ENCODE data around the gene PDE6C. TPM values are rescaled to one million over a fixed set of nuclear protein-coding genes. Genes with fewer than 3 reads are reported as not detected.

The PDE6C gene
- total RNA-seq, 1 experiment from 2014 or later, result not detected

DNA sequence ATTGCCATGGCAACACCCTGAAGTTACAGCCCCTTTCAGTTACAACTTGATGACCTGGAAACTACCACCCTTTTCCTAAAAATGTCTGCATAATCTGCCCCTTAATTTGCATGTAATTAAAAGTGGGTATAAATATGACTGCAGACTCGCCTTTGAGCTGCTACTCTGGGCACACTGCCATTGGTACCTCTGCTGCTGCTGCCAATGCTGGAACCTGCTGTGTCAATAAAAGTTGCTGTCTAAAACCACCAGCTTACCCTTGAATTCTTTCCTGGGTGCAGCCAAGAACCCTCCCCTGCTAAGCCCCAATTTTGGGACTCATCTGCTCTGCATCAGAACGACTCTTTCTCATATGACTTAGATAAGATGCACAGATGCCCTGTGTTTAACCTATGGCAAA is 100.3 kb downstream of the PDE6C start:
- Mint-ChIP-seq H3K9me3 (peaks cover 8% of the 10 kb centered on the region), H3K36me3 (no peaks in the 10 kb centered on the region), H3K27me3 (ENCODE audit: low read depth) (peaks cover 5% of the 10 kb centered on the region), H3K27ac (no peak overlapping the region), H3K4me1 (no peaks in the 10 kb centered on the region), H3K4me3 (no peak overlapping the region)
- POLR2A ChIA-PET, result no interaction called here
- ATAC-seq (no peak), DNase-seq (ENCODE audit: low spot score) (no peak)
- TF ChIP-seq ETV6 (CRISPR knock-in tag; IDR thresholded peaks at IDR 0.05) (no peak), NFE2L1 (CRISPR knock-in tag; IDR thresholded peaks at IDR 0.05) (no peak)
- TF ChIP-seq, protein P1, sequence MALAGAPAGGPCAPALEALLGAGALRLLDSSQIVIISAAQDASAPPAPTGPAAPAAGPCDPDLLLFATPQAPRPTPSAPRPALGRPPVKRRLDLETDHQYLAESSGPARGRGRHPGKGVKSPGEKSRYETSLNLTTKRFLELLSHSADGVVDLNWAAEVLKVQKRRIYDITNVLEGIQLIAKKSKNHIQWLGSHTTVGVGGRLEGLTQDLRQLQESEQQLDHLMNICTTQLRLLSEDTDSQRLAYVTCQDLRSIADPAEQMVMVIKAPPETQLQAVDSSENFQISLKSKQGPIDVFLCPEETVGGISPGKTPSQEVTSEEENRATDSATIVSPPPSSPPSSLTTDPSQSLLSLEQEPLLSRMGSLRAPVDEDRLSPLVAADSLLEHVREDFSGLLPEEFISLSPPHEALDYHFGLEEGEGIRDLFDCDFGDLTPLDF (CRISPR knock-in tag; IDR thresholded peaks at IDR 0.05), result no peak
- CTCF ChIA-PET, result interaction anchor here (1.3 to 1.5 kb wide), 2 partner anchors 10 to 104 kb away, joined by 3 to 4 read pairs; no protein-coding TSS in a partner anchor

DNA sequence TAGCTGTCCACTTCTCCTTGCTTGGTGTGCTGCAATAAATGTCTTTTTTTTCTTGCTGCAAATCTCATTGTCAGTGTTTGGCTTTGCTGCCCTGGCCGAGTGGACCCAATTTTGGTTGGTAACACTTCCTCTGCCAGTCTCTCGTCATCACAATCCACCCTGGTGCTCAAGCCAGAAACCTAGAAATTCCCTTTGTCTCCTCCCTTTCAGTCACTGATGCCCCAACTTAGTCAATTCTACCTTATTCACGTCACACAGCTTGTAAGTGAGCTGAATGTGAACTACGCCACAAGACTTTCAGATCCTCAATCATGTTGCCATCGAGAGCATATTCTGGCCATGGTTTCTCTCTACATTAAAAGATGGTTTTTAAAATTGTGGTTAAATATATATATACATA is 103.0 kb downstream of the PDE6C start:
- H3K4me1 Mint-ChIP-seq, result peaks cover 14% of the 10 kb centered on the region
- ATAC-seq (no peak), DNase-seq (ENCODE audit: low spot score) (no peak)
- H3K9me3 Mint-ChIP-seq, result peaks cover 8% of the 10 kb centered on the region
- CTCF ChIA-PET, result interaction anchor here (1.6 kb wide), 1 partner anchor 30 kb away, joined by 4 read pairs; no protein-coding TSS in a partner anchor
- H3K27ac Mint-ChIP-seq, result no peak overlapping the region
- no peak overlapping the region for H3K4me3 Mint-ChIP-seq
- POLR2A ChIA-PET, result no interaction called here
- peaks cover 3% of the 10 kb centered on the region; the same call in 1 of the 2 replicates for H3K27me3 Mint-ChIP-seq (ENCODE audit: low read depth)
- TF ChIP-seq, protein P2, sequence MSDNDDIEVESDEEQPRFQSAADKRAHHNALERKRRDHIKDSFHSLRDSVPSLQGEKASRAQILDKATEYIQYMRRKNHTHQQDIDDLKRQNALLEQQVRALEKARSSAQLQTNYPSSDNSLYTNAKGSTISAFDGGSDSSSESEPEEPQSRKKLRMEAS (CRISPR knock-in tag; IDR thresholded peaks at IDR 0.05), result no peak
- TF ChIP-seq NFE2L1 (CRISPR knock-in tag; IDR thresholded peaks at IDR 0.05) (no peak), GTF2I (CRISPR knock-in tag; conservative IDR thresholded peaks at IDR 0.05) (no peak), CBFB (CRISPR knock-in tag; IDR thresholded peaks at IDR 0.05; ENCODE audit: low read depth) (no peak), ZNF263 (CRISPR knock-in tag; IDR thresholded peaks at IDR 0.05; ENCODE audit: low read depth) (no peak), NFYB (CRISPR knock-in tag; conservative IDR thresholded peaks at IDR 0.05; ENCODE audit: low read depth) (no peak), EMX1 (CRISPR knock-in tag; IDR thresholded peaks at IDR 0.05) (no peak), HMGA2 (CRISPR knock-in tag; IDR thresholded peaks at IDR 0.05) (no peak)
- TF ChIP-seq, protein P3, sequence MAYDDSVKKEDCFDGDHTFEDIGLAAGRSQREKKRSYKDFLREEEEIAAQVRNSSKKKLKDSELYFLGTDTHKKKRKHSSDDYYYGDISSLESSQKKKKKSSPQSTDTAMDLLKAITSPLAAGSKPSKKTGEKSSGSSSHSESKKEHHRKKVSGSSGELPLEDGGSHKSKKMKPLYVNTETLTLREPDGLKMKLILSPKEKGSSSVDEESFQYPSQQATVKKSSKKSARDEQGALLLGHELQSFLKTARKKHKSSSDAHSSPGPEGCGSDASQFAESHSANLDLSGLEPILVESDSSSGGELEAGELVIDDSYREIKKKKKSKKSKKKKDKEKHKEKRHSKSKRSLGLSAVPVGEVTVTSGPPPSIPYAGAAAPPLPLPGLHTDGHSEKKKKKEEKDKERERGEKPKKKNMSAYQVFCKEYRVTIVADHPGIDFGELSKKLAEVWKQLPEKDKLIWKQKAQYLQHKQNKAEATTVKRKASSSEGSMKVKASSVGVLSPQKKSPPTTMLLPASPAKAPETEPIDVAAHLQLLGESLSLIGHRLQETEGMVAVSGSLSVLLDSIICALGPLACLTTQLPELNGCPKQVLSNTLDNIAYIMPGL (CRISPR knock-in tag; IDR thresholded peaks at IDR 0.05), result no peak
- TF ChIP-seq, protein P4, sequence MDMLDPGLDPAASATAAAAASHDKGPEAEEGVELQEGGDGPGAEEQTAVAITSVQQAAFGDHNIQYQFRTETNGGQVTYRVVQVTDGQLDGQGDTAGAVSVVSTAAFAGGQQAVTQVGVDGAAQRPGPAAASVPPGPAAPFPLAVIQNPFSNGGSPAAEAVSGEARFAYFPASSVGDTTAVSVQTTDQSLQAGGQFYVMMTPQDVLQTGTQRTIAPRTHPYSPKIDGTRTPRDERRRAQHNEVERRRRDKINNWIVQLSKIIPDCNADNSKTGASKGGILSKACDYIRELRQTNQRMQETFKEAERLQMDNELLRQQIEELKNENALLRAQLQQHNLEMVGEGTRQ (CRISPR knock-in tag; IDR thresholded peaks at IDR 0.05), result no peak
- TF ChIP-seq, protein P5, sequence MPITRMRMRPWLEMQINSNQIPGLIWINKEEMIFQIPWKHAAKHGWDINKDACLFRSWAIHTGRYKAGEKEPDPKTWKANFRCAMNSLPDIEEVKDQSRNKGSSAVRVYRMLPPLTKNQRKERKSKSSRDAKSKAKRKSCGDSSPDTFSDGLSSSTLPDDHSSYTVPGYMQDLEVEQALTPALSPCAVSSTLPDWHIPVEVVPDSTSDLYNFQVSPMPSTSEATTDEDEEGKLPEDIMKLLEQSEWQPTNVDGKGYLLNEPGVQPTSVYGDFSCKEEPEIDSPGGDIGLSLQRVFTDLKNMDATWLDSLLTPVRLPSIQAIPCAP (CRISPR knock-in tag; IDR thresholded peaks at IDR 0.05), result no peak
- TF ChIP-seq, protein P6, sequence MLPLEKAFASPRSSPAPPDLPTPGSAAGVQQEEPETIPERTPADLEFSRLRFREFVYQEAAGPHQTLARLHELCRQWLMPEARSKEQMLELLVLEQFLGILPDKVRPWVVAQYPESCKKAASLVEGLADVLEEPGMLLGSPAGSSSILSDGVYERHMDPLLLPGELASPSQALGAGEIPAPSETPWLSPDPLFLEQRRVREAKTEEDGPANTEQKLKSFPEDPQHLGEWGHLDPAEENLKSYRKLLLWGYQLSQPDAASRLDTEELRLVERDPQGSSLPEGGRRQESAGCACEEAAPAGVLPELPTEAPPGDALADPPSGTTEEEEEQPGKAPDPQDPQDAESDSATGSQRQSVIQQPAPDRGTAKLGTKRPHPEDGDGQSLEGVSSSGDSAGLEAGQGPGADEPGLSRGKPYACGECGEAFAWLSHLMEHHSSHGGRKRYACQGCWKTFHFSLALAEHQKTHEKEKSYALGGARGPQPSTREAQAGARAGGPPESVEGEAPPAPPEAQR (CRISPR knock-in tag; IDR thresholded peaks at IDR 0.05), result no peak
- TF ChIP-seq, protein P7, sequence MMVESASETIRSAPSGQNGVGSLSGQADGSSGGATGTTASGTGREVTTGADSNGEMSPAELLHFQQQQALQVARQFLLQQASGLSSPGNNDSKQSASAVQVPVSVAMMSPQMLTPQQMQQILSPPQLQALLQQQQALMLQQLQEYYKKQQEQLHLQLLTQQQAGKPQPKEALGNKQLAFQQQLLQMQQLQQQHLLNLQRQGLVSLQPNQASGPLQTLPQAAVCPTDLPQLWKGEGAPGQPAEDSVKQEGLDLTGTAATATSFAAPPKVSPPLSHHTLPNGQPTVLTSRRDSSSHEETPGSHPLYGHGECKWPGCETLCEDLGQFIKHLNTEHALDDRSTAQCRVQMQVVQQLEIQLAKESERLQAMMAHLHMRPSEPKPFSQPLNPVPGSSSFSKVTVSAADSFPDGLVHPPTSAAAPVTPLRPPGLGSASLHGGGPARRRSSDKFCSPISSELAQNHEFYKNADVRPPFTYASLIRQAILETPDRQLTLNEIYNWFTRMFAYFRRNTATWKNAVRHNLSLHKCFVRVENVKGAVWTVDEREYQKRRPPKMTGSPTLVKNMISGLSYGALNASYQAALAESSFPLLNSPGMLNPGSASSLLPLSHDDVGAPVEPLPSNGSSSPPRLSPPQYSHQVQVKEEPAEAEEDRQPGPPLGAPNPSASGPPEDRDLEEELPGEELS (CRISPR knock-in tag; IDR thresholded peaks at IDR 0.05), result no peak
- TF ChIP-seq, protein P8, sequence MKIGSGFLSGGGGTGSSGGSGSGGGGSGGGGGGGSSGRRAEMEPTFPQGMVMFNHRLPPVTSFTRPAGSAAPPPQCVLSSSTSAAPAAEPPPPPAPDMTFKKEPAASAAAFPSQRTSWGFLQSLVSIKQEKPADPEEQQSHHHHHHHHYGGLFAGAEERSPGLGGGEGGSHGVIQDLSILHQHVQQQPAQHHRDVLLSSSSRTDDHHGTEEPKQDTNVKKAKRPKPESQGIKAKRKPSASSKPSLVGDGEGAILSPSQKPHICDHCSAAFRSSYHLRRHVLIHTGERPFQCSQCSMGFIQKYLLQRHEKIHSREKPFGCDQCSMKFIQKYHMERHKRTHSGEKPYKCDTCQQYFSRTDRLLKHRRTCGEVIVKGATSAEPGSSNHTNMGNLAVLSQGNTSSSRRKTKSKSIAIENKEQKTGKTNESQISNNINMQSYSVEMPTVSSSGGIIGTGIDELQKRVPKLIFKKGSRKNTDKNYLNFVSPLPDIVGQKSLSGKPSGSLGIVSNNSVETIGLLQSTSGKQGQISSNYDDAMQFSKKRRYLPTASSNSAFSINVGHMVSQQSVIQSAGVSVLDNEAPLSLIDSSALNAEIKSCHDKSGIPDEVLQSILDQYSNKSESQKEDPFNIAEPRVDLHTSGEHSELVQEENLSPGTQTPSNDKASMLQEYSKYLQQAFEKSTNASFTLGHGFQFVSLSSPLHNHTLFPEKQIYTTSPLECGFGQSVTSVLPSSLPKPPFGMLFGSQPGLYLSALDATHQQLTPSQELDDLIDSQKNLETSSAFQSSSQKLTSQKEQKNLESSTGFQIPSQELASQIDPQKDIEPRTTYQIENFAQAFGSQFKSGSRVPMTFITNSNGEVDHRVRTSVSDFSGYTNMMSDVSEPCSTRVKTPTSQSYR (CRISPR knock-in tag; IDR thresholded peaks at IDR 0.05), result no peak
- TF ChIP-seq, protein P9, sequence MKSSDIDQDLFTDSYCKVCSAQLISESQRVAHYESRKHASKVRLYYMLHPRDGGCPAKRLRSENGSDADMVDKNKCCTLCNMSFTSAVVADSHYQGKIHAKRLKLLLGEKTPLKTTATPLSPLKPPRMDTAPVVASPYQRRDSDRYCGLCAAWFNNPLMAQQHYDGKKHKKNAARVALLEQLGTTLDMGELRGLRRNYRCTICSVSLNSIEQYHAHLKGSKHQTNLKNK (CRISPR knock-in tag; IDR thresholded peaks at IDR 0.05), result no peak
- TF ChIP-seq, protein P10, sequence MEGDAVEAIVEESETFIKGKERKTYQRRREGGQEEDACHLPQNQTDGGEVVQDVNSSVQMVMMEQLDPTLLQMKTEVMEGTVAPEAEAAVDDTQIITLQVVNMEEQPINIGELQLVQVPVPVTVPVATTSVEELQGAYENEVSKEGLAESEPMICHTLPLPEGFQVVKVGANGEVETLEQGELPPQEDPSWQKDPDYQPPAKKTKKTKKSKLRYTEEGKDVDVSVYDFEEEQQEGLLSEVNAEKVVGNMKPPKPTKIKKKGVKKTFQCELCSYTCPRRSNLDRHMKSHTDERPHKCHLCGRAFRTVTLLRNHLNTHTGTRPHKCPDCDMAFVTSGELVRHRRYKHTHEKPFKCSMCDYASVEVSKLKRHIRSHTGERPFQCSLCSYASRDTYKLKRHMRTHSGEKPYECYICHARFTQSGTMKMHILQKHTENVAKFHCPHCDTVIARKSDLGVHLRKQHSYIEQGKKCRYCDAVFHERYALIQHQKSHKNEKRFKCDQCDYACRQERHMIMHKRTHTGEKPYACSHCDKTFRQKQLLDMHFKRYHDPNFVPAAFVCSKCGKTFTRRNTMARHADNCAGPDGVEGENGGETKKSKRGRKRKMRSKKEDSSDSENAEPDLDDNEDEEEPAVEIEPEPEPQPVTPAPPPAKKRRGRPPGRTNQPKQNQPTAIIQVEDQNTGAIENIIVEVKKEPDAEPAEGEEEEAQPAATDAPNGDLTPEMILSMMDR (IDR thresholded peaks at IDR 0.05), result no peak
- TF ChIP-seq, protein P11, sequence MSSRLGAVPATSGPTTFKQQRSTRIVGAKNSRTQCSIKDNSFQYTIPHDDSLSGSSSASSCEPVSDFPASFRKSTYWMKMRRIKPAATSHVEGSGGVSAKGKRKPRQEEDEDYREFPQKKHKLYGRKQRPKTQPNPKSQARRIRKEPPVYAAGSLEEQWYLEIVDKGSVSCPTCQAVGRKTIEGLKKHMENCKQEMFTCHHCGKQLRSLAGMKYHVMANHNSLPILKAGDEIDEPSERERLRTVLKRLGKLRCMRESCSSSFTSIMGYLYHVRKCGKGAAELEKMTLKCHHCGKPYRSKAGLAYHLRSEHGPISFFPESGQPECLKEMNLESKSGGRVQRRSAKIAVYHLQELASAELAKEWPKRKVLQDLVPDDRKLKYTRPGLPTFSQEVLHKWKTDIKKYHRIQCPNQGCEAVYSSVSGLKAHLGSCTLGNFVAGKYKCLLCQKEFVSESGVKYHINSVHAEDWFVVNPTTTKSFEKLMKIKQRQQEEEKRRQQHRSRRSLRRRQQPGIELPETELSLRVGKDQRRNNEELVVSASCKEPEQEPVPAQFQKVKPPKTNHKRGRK (CRISPR knock-in tag; IDR thresholded peaks at IDR 0.05; ENCODE audit: borderline replicate concordance), result no peak
- no peaks in the 10 kb centered on the region for H3K36me3 Mint-ChIP-seq
